Stimulated activated CD8-positive, alpha-beta memory T cell treated with anti-CD3 and anti-CD28 coated beads, Interleukin-7, amount 100 ng/mL, for 4 hours (primary cell): Measurements from ENCODE around the gene CCDC57.
"Not testable (repeated sequence)": the region's sequence is repeated elsewhere in the genome, so short reads cannot be mapped to it uniquely, and the experiment has no call there.

Experiments used
- DNase-seq, 2 donors: peaks; one replicate each; pipeline ENCODE4 v3.0.0-alpha.2; 2020; ENCODE audit warnings: low read depth in 2 of 2

The CCDC57 gene

GRCh38 chr17:82154881-82155331, 57.7 kb downstream of the CCDC57 start:
- no peak for DNase-seq

GRCh38 chr17:82153745-82154375, 58.8 kb downstream of the CCDC57 start:
- DNase-seq: peak; percentile 60 to 64

- no peak for DNase-seq
These were observed 59.3 kb downstream of the CCDC57 start for GRCh38 chr17:82153295-82153691.

GRCh38 chr17:82152556-82153294, 59.9 kb downstream of the CCDC57 start:
- no peak for DNase-seq

- DNase-seq: no peak
These were observed 60.5 kb downstream of the CCDC57 start for GRCh38 chr17:82152114-82152513.

GRCh38 chr17:82151106-82151957, 61.3 kb downstream of the CCDC57 start:
- no peak for DNase-seq

GRCh38 chr17:82149401-82150099, 63.1 kb downstream of the CCDC57 start:
- no peak for DNase-seq

GRCh38 chr17:82148997-82149396, 63.6 kb downstream of the CCDC57 start:
- no peak for DNase-seq

GRCh38 chr17:82148011-82148410, 64.6 kb downstream of the CCDC57 start:
- no peak for DNase-seq

GRCh38 chr17:82146663-82147654, 65.7 kb downstream of the CCDC57 start:
- no peak for DNase-seq

GRCh38 chr17:82145550-82146155, 67.0 kb downstream of the CCDC57 start:
- no peak for DNase-seq

- DNase-seq: no peak
These were observed 69.3 kb downstream of the CCDC57 start for GRCh38 chr17:82143333-82143732.

- not testable (repeated sequence) for DNase-seq
These were observed 72.7 kb downstream of the CCDC57 start for GRCh38 chr17:82139961-82140360.

GRCh38 chr17:82138511-82138992, 74.1 kb downstream of the CCDC57 start:
- DNase-seq: no peak

- no peak for DNase-seq
These were observed 78.5 kb downstream of the CCDC57 start for GRCh38 chr17:82134101-82134500.

- DNase-seq: not testable (repeated sequence)
These were observed 79.3 kb downstream of the CCDC57 start for GRCh38 chr17:82133166-82133953.

- no peak for DNase-seq
These were observed 83.5 kb downstream of the CCDC57 start for GRCh38 chr17:82129095-82129494.

- no peak for DNase-seq
These were observed 84.4 kb downstream of the CCDC57 start for GRCh38 chr17:82128287-82128686.

GRCh38 chr17:82127704-82128103, 84.9 kb downstream of the CCDC57 start:
- DNase-seq: no peak
